ENCODE results near the gene TSPAN13.

Gene TSPAN13

DNA sequence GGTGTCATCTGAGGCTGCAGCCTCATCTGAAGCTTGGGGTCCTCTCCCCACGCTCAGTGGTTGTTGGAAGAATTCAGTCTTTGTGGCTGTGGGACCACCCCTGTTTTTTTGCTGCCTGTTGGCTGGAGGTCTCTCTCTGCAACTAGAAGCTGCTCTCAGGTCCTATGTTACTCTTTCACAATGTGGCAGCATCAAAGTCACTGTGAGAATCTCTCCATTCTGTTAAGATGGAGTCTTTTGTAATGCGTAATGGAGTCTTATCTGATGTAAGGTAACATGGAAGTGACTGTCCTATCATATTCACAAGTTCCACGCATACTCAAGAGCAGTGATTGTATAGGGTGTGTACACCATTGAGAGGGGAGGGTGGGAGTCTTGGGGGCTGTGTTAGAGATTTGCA, 24.9 kb downstream of the TSPAN13 start:
- no peak for DNase-seq

DNA sequence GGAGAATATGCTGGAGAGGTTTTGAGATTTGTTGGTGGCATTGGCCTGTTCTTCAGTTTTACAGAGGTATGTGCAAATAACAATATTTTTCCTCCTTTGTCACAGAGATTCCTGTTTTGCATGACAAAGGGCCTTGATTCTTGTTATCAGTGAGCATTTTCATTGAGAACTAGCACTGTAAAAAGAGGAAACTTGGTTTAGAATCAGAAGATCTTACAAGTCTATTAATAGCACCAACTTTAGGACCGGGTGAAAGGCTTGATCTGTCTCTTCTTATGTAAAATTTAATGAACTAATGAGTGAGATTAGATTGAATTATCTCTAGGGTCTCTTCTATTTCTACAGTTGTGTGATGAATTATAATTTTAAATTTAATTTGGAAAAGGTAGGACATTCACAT, 25.5 kb downstream of the TSPAN13 start:
- no peak for DNase-seq

DNA sequence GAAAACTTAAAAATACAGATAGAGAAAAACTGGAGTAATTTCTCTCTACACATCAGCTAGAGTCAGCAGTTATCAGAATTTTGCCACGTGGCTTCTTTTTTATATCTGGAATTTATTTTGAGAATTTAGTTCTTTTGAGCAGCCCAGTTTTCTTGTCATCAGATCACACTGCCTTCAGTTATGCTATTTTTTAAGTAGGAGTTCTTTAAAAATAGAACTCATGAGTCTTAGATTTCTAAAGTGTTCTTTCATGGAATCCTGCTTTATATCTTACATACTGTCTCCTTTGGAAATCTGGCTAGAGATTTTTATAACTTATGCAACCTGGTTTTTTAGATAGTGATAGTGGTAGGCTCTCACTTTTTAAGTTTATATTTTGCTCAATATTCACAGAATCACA, 27.0 kb downstream of the TSPAN13 start:
- DNase-seq: no peak

DNA sequence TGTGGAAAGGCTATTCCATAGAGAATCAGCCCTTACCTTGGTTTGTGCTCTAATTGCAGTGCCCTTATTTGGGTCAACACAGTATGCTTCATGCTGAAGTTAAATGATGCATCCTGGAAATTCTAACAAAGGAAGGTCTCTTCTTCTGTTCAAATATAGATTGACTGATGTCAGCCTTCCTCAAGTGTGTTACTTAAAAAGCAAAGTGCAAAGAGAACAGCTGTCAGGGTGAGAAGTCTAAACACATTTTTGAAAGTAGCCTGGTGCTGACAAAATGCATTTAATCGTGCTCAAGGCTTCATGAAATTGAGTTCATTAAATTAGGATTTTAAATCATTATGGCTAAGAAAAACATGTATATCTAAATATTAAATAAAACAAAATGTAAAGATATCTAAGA, 31.8 kb downstream of the TSPAN13 start:
- peak; percentile 76 for DNase-seq

DNA sequence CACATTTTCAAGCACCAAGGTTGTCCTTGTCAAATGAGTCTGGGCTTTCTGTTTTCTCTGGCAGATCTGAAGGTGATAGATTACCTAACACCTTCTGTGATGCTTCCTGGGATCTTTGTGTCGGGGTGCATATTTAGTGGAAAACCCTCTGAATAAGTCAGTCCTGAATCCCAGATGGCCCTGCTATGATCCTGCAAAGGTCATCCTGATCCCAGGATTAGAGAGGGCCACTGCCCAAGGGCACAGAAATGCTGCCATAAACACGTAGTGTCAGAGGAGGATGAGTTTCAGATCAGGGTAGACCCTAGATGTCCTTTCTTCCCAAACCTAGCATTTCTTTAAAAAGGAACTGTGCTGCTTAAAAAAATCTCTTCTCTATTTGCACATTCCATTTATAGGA, 32.3 kb downstream of the TSPAN13 start:
- no peak for DNase-seq

DNA sequence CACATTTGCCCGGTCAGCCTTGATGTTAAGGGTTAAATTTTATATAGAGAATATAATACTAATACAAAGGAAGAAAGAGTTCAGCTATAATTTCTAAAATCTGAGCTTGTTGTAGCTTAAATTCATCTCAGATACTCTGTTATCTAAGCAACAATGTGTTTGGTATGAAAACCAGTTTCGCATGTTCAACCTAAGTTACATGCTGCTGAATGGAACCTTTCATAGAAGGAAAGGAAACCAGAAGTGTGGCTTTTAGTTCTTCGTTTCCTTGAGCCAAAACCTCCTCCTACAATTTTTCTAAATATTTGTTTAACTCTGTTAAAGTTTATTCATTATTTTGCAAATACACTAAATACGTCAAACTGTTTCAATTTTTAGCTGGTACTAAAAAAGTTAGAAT, 32.7 kb downstream of the TSPAN13 start:
- DNase-seq: no peak

GRCh38 chr7:16787127-16787526, 33.6 kb downstream of the TSPAN13 start:
- no peak for DNase-seq

- DNase-seq: no peak
These were observed 37.5 kb downstream of the TSPAN13 start for GRCh38 chr7:16791071-16791470.

DNA sequence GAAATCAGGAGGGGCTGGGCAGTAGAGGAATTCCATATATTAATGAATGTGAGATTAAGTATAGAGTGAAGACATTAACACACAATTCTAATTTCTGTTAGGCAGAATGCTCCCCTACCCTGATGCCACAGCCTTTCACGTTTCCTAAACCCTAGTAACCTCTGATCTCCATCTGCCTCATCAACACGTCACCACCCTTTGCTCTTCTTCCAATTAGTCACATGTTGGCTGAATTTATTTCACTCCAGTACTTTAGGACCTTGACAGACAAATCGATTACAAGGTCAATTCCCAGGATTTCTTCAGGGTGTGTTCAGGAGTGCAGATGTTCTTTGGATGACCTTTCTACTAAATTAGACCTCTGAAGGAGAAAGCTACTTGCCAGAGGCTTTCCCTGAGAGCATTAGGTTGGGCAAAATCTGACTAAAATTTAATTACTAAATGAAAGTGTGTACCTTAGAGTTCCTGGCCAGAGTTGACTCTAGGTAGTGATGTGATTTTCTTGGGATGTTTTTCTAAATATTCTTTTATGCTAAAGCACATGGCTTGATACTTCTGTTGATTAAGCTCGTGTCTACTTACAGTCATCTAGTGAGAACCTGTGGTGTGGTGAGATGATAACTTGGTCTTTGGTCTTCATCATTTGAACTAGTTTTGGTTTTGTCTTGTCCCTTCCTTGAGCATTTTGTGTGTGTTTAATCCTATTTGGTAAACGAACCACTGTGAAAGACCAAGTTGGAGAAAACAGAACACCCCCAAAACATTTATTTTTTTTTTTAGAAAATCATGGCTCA, 38.5 kb downstream of the TSPAN13 start:
- no peak for DNase-seq

GRCh38 chr7:16794986-16795385, 41.4 kb downstream of the TSPAN13 start:
- no peak for DNase-seq

DNA sequence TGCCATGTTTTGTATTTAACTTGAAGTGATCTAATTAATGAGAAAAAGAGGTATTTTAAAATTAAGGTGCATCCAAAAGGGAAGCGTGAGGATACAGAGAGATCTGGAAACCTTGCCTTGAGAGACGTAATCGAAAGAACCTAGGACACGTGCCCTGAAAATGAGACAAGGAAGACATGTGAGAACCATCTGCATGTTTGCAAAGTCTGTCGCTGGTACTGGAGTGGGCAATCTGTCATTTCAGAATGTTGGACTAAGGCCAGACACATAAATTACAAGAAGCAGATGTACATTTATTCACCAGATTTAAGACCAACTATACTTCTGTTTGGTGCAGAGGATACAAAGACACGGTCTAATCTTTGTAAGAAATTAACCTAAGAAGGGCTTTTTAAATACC, 42.1 kb downstream of the TSPAN13 start:
- DNase-seq: peak; percentile 74

DNA sequence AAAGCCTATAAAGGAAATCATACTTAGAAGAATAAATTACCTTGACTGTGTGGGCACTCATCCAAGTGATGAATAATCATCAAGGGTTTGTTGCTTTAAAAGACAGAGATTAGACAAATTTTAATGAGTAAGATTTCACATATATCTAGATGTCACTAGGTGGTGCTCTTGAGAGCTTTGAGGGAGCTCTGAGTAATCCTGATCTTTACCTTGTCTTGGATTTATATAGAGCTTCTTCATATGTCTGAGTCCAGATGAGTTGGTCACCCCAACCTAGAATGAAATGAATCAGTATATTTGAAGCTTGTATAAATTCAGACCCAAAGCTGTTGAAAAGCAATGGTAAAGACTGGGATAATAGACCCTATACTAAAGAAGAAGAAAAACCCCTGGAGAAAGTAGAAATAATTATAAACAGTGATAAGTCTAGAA, 47.6 kb downstream of the TSPAN13 start:
- DNase-seq: peak; percentile 41

GRCh38 chr7:16801579-16801978, 48.0 kb downstream of the TSPAN13 start:
- DNase-seq: no peak

GRCh38 chr7:16803125-16803524, 49.6 kb downstream of the TSPAN13 start:
- DNase-seq: no peak

DNA sequence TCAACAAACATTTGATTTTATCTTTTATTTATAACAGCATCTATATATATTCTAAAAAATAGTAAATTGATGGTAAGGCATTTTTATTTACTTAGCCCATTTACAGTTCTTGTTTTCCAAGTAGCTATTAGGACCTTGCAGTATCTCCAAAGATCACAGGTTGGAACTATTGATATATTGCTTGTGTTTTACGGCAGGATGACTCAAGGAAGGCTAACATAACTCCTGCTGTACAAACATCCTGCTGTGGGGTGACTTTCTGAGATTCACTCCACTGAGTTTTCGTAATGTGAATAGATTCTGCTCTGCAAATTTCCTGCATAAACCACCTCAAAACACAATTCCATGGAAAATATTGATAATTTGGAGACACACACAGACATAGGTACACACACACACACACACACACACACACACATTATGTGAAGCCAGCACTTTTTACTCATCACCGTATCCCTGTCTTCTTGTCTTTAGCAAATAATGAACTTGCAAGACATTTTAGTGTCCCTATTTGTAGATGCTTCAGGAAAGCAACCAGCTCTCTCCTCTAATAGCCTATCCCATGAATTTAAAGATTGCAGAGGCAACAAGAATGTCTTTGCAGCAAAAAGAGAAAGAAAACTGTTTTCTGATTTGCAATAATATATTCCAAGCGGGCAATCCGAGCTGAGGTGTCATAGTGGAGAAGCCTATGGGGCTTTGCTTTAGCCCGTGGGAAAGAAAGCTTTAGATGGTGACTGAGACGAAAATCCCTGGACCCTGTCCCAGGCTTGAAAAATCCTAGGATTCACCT, 50.5 kb downstream of the TSPAN13 start:
- DNase-seq: no peak

DNA sequence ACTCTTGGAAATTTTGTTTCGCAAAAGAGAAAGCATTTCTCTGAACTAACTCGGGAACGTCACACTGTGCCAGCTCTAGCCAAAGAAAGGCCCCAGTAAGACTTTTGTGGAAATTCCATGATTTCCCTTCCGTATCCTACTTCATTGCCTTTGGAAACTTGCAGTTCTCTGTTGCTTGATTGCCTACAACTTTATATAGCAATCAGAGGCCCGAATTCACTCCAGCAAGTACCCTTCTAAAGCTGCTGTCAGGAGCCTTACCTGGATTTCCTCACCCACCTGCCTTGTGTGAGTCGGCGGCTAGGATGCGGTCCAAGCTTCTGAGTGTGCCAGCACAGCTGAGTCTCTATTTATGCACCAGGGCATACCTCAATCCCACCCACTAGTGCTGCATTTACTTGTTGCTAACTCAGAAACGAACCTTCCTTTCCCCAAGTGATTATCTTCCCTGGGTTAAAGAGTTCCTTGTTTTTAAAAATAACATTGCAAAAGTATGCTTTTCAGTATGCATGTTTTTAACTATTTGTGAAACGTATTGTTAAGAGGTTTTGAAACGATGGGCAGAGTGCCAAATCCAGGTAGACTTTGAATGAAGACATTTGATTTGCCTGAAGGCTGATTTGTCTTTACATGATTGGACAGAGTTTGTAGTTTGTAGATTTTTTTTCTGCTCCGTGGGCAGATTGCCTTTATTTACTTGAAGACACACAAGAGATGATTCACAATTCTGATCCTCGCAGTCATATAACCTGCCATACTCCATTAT, 51.3 kb downstream of the TSPAN13 start, which contains the start of gene AGR2:
AGR2 (minus strand) TSS at position 326 of the 766 bp plus-strand sequence. CDS start 3,203 bp downstream, outside the sequence.
- peak; percentile 70 for DNase-seq

- no peak for DNase-seq
These were observed 51.9 kb downstream of the TSPAN13 start for GRCh38 chr7:16805441-16805840.

DNA sequence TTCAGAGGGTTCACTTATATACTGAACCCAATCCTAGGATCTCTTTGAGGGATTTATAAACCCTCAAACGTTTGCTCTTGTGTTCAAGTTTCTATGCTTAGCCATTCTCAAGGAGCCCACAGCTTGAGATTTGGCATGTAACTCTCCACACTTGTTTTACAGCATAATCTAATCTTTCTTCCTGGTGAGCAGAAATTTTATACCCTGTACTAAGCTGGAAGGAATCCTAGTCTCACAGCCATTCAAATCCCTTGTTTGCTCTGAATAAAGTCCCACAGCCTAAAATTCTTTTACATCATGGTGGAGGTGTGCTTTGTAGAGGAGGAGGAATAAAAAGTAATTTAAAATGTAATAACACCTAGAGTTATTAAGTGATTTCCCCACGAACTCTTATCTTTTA, 56.6 kb downstream of the TSPAN13 start:
- no peak for DNase-seq

- no peak for DNase-seq
These were observed 57.0 kb downstream of the TSPAN13 start for GRCh38 chr7:16810573-16810972.

GRCh38 chr7:16811551-16811950, 58.0 kb downstream of the TSPAN13 start:
- DNase-seq: no peak

DNA sequence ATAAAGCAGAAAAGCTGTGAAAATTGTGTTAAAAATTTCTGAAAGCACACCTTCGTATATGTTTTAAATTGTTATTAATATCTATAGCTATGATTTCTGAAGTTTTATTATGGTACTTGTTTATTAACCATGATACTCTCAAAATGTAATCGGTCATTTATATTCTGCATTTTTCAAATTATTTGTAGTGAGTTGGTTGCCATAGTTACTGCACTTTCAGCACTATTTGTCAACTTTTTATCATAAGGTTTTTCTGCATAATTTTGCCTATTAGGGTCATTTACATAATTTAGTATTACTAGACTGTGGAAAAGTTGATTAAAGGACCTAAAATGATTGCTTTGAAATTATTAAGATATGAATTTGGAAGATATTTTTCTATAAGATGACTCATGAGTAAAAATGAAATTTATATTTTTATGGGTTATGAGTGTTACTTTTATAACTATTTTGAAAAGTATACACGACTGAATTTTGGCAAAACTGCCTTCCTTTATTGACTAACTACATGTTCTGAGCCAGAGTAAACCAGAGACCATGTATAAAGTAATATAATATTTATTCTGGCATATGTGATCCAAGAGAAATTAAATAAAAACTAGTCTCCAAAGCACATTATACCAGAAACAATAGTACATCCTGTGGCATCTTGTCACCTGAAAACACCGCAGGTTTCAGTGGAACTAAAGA, 59.1 kb downstream of the TSPAN13 start:
- DNase-seq: no peak

DNA sequence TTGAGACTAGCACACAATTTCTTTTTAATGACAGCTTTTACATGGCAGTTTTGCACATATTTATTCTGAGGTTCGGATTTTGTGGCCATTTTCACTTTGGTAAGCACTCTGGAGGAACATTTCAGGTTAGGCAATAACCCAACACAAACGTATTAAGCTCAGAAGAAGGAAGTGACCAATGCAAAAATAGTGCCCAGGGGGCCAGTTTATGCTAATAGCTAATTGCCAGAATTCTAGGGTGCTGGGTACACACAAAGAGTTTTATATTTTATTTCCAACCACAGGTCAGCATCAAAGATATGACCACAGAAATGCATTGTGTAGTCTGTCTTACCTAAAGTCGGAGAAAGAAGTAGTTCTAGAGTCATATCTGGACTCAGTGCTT, 59.7 kb downstream of the TSPAN13 start:
- DNase-seq: no peak

- no peak for DNase-seq
These were observed 61.4 kb downstream of the TSPAN13 start for GRCh38 chr7:16815001-16815400.

Data from NCI-H345 (cell line).